ENCODE data around the gene ABHD12. TPM values are rescaled to one million over a fixed set of nuclear protein-coding genes. Genes with fewer than 3 reads are reported as not detected.

ABHD12 gene
- total RNA-seq, 2 donors from 2014 or later, result 54.2 to 60.6 TPM

GRCh38 chr20:25360631-25361286, 29.9 kb downstream of the ABHD12 start:
- no peaks in the 10 kb centered on the region for H3K36me3 ChIP-seq
- H3K9me3 ChIP-seq, result no peaks in the 10 kb centered on the region
- peak overlapping the region; percentile 24 for H3K27ac ChIP-seq
- DNase-seq, result no peak
- H3K4me3 ChIP-seq, result no peak overlapping the region
- H3K9ac ChIP-seq (ENCODE audit: low read depth in 2 of 2, low read length in 2 of 2), result no peak overlapping the region
- TF ChIP-seq, protein P1, sequence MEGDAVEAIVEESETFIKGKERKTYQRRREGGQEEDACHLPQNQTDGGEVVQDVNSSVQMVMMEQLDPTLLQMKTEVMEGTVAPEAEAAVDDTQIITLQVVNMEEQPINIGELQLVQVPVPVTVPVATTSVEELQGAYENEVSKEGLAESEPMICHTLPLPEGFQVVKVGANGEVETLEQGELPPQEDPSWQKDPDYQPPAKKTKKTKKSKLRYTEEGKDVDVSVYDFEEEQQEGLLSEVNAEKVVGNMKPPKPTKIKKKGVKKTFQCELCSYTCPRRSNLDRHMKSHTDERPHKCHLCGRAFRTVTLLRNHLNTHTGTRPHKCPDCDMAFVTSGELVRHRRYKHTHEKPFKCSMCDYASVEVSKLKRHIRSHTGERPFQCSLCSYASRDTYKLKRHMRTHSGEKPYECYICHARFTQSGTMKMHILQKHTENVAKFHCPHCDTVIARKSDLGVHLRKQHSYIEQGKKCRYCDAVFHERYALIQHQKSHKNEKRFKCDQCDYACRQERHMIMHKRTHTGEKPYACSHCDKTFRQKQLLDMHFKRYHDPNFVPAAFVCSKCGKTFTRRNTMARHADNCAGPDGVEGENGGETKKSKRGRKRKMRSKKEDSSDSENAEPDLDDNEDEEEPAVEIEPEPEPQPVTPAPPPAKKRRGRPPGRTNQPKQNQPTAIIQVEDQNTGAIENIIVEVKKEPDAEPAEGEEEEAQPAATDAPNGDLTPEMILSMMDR (IDR thresholded peaks at IDR 0.05), result no peak
- no peaks in the 10 kb centered on the region for H3K27me3 ChIP-seq
- intact Hi-C loops (cut with DNase I), result no loop called here
- H3K4me1 ChIP-seq, result no peaks in the 10 kb centered on the region

GRCh38 chr20:25356271-25356933, 34.2 kb downstream of the ABHD12 start:
- no peak for DNase-seq
- no peak overlapping the region for H3K27ac ChIP-seq
- no peak overlapping the region for H3K9ac ChIP-seq (ENCODE audit: low read depth in 2 of 2, low read length in 2 of 2)

DNA sequence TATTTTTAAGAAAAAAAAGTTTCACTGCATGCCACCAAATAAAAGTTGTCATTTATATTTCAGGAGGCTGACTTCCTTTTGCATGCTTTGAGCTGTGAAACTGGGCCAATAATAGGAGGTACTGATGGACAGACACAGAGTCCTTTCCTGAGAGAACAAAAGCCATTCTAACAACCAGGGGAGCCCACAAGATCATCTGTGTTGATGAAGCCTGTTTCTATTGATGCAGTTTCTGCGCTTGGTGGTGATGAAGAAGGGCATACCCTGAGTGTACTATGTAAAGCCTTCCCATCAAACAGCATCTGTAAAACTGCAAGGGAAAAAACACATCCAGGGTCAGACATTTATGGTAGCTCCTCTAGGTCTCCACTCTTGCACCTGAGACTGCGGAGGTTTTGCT, 34.8 kb downstream of the ABHD12 start:
- H3K27ac ChIP-seq, result no peak overlapping the region
- H3K4me3 ChIP-seq, result no peak overlapping the region
- no peak for DNase-seq
- TF ChIP-seq, protein P1 (IDR thresholded peaks at IDR 0.05), result no peak
- H3K27me3 ChIP-seq, result no peaks in the 10 kb centered on the region
- H3K4me1 ChIP-seq, result peaks cover 5% of the 10 kb centered on the region
- no peaks in the 10 kb centered on the region for H3K9me3 ChIP-seq
- intact Hi-C loops (cut with DNase I), result no loop called here
- no peaks in the 10 kb centered on the region for H3K36me3 ChIP-seq
- no peak overlapping the region for H3K9ac ChIP-seq (ENCODE audit: low read depth in 2 of 2, low read length in 2 of 2)

More at GRCh38 chr20:25356271-25356933, 34.2 kb downstream of the ABHD12 start:
- peaks cover 5% of the 10 kb centered on the region for H3K4me1 ChIP-seq
- H3K9me3 ChIP-seq, result no peaks in the 10 kb centered on the region
- intact Hi-C loops (cut with DNase I), result no loop called here
- no peak overlapping the region for H3K4me3 ChIP-seq
- H3K27me3 ChIP-seq, result no peaks in the 10 kb centered on the region
- H3K36me3 ChIP-seq, result no peaks in the 10 kb centered on the region
- TF ChIP-seq, protein P1 (IDR thresholded peaks at IDR 0.05), result no peak

GRCh38 chr20:25355011-25355595, 35.5 kb downstream of the ABHD12 start:
- intact Hi-C loops (cut with DNase I), result no loop called here
- Histone ChIP-seq H3K9me3 (no peaks in the 10 kb centered on the region), H3K27ac (no peak overlapping the region), H3K9ac (ENCODE audit: low read depth in 2 of 2, low read length in 2 of 2) (no peak overlapping the region), H3K36me3 (no peaks in the 10 kb centered on the region), H3K4me1 (peaks cover 5% of the 10 kb centered on the region), H3K4me3 (no peak overlapping the region), H3K27me3 (no peaks in the 10 kb centered on the region)
- TF ChIP-seq, protein P1 (IDR thresholded peaks at IDR 0.05), result no peak
- no peak for DNase-seq

DNA sequence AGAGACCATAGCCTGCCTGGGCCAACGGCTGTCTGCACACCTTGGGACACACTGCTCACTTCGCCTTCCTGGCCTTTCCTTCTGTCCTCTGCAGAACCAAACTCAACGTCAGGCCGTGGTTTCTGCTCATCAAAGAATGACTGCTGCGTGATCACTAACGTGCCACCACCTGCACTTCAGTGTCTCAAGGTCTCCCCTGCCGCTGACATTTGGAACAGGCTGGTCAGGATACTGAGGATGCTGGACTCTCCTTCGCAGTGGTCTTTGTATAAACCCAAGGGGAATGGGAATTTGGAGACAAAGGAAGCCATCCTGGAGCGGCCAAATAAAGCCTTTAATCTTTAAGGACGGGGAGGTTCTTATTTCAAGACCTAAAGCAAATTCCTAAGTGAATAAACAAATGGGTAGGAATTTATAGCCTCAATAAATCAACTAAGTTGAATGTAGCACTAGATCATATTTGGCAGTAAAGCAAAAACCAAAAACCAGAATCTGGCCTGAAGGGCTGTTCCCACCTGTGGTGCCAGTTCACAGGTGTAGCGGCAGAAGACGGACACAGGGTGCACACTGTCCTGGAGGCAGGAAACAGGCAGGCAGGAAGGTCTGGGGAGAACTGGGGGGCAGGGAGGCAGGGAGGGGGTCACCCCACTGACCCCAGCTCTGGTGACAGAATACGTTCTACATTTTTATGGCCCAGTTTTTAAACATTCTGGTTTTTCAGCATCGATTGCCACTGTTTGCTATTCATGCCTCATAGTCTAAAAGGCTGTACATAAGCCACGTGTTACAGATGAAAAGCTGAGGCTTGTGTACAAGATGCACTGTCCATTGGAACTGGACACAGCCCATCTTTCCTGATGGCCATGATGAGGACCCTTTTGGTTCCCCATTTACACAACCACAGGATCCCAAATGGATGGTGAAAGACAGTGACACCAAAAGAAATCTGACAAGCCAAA, 36.6 kb downstream of the ABHD12 start:
- TF ChIP-seq, protein P1 (IDR thresholded peaks at IDR 0.05), result no peak
- Histone ChIP-seq H3K4me3 (no peak overlapping the region), H3K27me3 (no peaks in the 10 kb centered on the region), H3K27ac (no peak overlapping the region), H3K4me1 (peaks cover 5% of the 10 kb centered on the region), H3K9ac (ENCODE audit: low read depth in 2 of 2, low read length in 2 of 2) (no peak overlapping the region), H3K9me3 (no peaks in the 10 kb centered on the region), H3K36me3 (no peaks in the 10 kb centered on the region)
- no peak for DNase-seq
- intact Hi-C loops (cut with DNase I), result no loop called here
